CD4-positive, CD25-positive, alpha-beta regulatory T cell (primary cell): Measurements from ENCODE around the gene IMMP2L. TPM values are rescaled to one million over a fixed set of nuclear protein-coding genes. Genes with fewer than 3 reads are reported as not detected.

Experiments used
- ATAC-seq, 2 donors: fragments of 150-1000 bp; cut with Tn5 transposase; one replicate each; pipeline ENCODE4 v1.10.0; 2021; ENCODE audit warnings: low read depth in 2 of 2, moderate number of reproducible peaks in 2 of 2, moderate library complexity in 1 of 2
- DNase-seq, 3 donors: peaks; one replicate each; pipeline versions ENCODE4 v3.0.0 to v3.0.0-alpha.2; 2012 to 2022; ENCODE audit warnings: mixed read lengths in 1 of 3
- H3K27ac ChIP-seq: one replicate; pipeline ENCODE4 v1.7.0; 2013; ENCODE audit warnings: mild to moderate bottlenecking, low read length; ENCODE audit not compliant: insufficient read depth, poor library complexity, severe bottlenecking
- H3K27me3 ChIP-seq: one replicate; pipeline ENCODE4 v1.7.0; 2013; ENCODE audit warnings: low read length; ENCODE audit not compliant: control insufficient read depth, insufficient read depth
- H3K36me3 ChIP-seq: one replicate; pipeline ENCODE4 v1.7.0; 2013; ENCODE audit warnings: mild to moderate bottlenecking, low read length, moderate library complexity; ENCODE audit not compliant: control insufficient read depth, insufficient read depth
- H3K4me1 ChIP-seq: 2 replicates; pipeline ENCODE4 v1.7.0; 2013; ENCODE audit warnings: mild to moderate bottlenecking, low read length; ENCODE audit not compliant: insufficient read depth, control insufficient read depth, poor library complexity, severe bottlenecking
- H3K4me3 ChIP-seq: one replicate; pipeline ENCODE4 v1.7.0; 2013; ENCODE audit warnings: low read depth, mild to moderate bottlenecking, low read length, moderate library complexity
- H3K9me3 ChIP-seq, 2 experiments: 1 replicate in 1 of 2; 2 replicates in 1 of 2; pipeline ENCODE4 v1.7.0; 2013; ENCODE audit warnings: low read length in 2 of 2, mild to moderate bottlenecking in 1 of 2, moderate library complexity in 1 of 2; ENCODE audit not compliant: control insufficient read depth in 2 of 2
- H3K27ac Mint-ChIP-seq, 3 donors: one replicate each; pipeline ENCODE4 v1.8.0; 2020 to 2022; ENCODE audit warnings: mild to moderate bottlenecking in 3 of 3, mixed read lengths in 3 of 3, moderate library complexity in 2 of 3
- H3K27me3 Mint-ChIP-seq: one replicate; pipeline ENCODE4 v1.8.0; 2022; ENCODE audit warnings: mild to moderate bottlenecking, mixed read lengths
- H3K36me3 Mint-ChIP-seq: one replicate; pipeline ENCODE4 v1.8.0; 2020; ENCODE audit warnings: mixed read lengths
- H3K4me1 Mint-ChIP-seq, 4 donors: one replicate each; pipeline ENCODE4 v1.8.0; 2020 to 2022; ENCODE audit warnings: mixed read lengths in 4 of 4, mild to moderate bottlenecking in 1 of 4
- H3K4me3 Mint-ChIP-seq, 4 donors: one replicate each; pipeline ENCODE4 v1.8.0; 2020 to 2022; ENCODE audit warnings: mild to moderate bottlenecking in 4 of 4, mixed read lengths in 4 of 4, moderate library complexity in 3 of 4
- H3K9me3 Mint-ChIP-seq, 7 donors: one replicate each; pipeline ENCODE4 v1.8.0; 2020 to 2022; ENCODE audit warnings: mixed read lengths in 7 of 7, mild to moderate bottlenecking in 3 of 7, moderate library complexity in 2 of 7
- polyA plus RNA-seq, 4 donors: library from polyadenylated mRNA; unstranded; fragments of 300-500 nt; fragmentation: Illumina TruSeq; gene quantifications; one replicate each; pipeline ENCODE4 v1.2.3, GENCODE V29; 2021
- total RNA-seq: library from RNA; stranded (reverse); gene quantifications from one replicate; pipeline ENCODE4 v1.2.3, GENCODE V29; 2022

IMMP2L gene
- total and polyA plus RNA-seq, 5 donors from 2014 or later: 8.9 to 23.8 (median 17.1) TPM

GRCh38 chr7:110762546-110763225 is 799.6 kb downstream of the IMMP2L start:
- H3K4me1 Mint-ChIP-seq: no peaks in the 10 kb centered on the region
- no peaks in the 10 kb centered on the region for H3K27me3 ChIP-seq
- H3K4me1 ChIP-seq: no peaks in the 10 kb centered on the region
- no peaks in the 10 kb centered on the region for H3K27me3 Mint-ChIP-seq
- H3K4me3 ChIP-seq: no peak overlapping the region
- H3K36me3 ChIP-seq: no peaks in the 10 kb centered on the region
- H3K9me3 Mint-ChIP-seq: no peaks in the 10 kb centered on the region
- H3K36me3 Mint-ChIP-seq: no peaks in the 10 kb centered on the region
- H3K27ac Mint-ChIP-seq: no peak overlapping the region
- H3K4me3 Mint-ChIP-seq: no peak overlapping the region
- DNase-seq (no peak), ATAC-seq (no peak)
- H3K27ac ChIP-seq: no peak overlapping the region
- H3K9me3 ChIP-seq: no peaks in the 10 kb centered on the region

GRCh38 chr7:110760341-110760740 is 802.0 kb downstream of the IMMP2L start:
- Histone ChIP-seq H3K4me3 (no peak overlapping the region), H3K36me3 (no peaks in the 10 kb centered on the region), H3K9me3 (no peaks in the 10 kb centered on the region), H3K27me3 (no peaks in the 10 kb centered on the region), H3K4me1 (no peaks in the 10 kb centered on the region), H3K27ac (no peak overlapping the region)
- H3K27ac Mint-ChIP-seq: no peak overlapping the region
- no peaks in the 10 kb centered on the region for H3K4me1 Mint-ChIP-seq
- ATAC-seq (no peak), DNase-seq (no peak)
- no peak overlapping the region for H3K4me3 Mint-ChIP-seq
- H3K36me3 Mint-ChIP-seq: no peaks in the 10 kb centered on the region
- H3K27me3 Mint-ChIP-seq: no peaks in the 10 kb centered on the region
- H3K9me3 Mint-ChIP-seq: no peaks in the 10 kb centered on the region

GRCh38 chr7:110759069-110759468 is 803.2 kb downstream of the IMMP2L start:
- H3K4me1 ChIP-seq: no peaks in the 10 kb centered on the region
- Mint-ChIP-seq H3K27ac (no peak overlapping the region), H3K27me3 (no peaks in the 10 kb centered on the region), H3K9me3 (no peaks in the 10 kb centered on the region), H3K4me3 (no peak overlapping the region), H3K36me3 (no peaks in the 10 kb centered on the region), H3K4me1 (no peaks in the 10 kb centered on the region)
- no peak overlapping the region for H3K27ac ChIP-seq
- H3K27me3 ChIP-seq: no peaks in the 10 kb centered on the region
- no peak for ATAC-seq
- DNase-seq: no peak
- H3K4me3 ChIP-seq: no peak overlapping the region
- H3K36me3 ChIP-seq: no peaks in the 10 kb centered on the region
- no peaks in the 10 kb centered on the region for H3K9me3 ChIP-seq

DNA sequence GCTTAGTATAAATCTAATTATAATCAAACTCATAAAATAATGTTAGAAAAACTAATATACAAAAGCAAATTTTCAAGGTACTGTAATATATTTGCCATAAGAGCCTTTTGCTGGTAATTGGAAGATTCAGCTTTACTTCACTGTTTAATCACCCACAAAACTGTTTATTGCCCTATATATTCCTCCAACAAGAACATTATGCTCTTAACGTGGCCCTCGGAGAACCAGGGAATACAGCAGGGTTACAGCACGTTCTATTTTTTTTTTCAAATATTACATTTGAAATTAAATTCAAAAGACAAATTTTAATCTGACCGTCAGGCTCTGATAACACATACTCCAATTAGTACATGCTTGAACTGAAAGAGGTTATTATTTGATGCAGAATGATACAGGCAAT is 807.6 kb downstream of the IMMP2L start:
- Mint-ChIP-seq H3K4me3 (no peak overlapping the region), H3K4me1 (no peaks in the 10 kb centered on the region), H3K27ac (no peak overlapping the region), H3K36me3 (no peaks in the 10 kb centered on the region), H3K27me3 (no peaks in the 10 kb centered on the region), H3K9me3 (no peaks in the 10 kb centered on the region)
- H3K4me3 ChIP-seq: no peak overlapping the region
- no peaks in the 10 kb centered on the region for H3K4me1 ChIP-seq
- H3K36me3 ChIP-seq: no peaks in the 10 kb centered on the region
- ATAC-seq: no peak
- no peak overlapping the region for H3K27ac ChIP-seq
- no peaks in the 10 kb centered on the region for H3K27me3 ChIP-seq
- no peaks in the 10 kb centered on the region for H3K9me3 ChIP-seq
- DNase-seq: no peak

DNA sequence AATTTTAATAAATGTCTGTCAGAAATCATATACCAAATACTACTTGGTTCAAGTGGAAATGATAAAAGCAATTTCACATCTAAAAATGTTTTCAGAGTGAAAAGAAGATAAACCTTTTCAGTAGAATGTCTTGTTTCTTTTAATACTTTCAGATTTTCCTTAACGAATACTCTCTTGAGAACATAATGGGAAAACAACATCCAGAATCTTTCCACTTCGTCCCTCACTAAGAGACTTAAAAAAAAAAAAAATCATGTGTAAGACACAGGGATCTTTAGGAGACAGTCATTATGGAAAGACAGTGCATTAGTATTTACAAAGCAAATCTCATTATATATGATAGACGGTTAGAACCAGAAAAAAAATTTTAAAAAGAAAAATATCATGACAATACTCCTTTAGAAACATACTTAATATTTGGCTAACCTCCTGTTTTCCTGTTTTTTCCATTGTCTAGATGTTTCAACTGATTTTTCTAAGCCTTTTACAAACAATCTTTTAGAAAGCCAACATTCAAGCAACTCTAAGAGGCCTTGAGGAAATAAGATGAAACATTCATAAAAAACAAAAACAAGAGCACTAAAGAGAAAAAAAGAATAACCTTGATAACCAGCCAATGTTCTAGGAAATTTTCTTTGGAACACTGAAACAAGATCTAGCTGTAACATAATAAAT is 811.2 kb downstream of the IMMP2L start:
- H3K36me3 ChIP-seq: no peaks in the 10 kb centered on the region
- DNase-seq: no peak
- no peaks in the 10 kb centered on the region for H3K27me3 ChIP-seq
- H3K4me3 ChIP-seq: no peak overlapping the region
- H3K27me3 Mint-ChIP-seq: no peaks in the 10 kb centered on the region
- no peak overlapping the region for H3K4me3 Mint-ChIP-seq
- no peak overlapping the region for H3K27ac ChIP-seq
- H3K4me1 Mint-ChIP-seq: no peaks in the 10 kb centered on the region
- H3K9me3 Mint-ChIP-seq: peaks cover 0 to 14% (median 4%) of the 10 kb centered on the region in 7 donors
- ATAC-seq: no peak
- H3K27ac Mint-ChIP-seq: no peak overlapping the region
- H3K4me1 ChIP-seq: no peaks in the 10 kb centered on the region
- H3K9me3 ChIP-seq: no peaks in the 10 kb centered on the region
- H3K36me3 Mint-ChIP-seq: no peaks in the 10 kb centered on the region

DNA sequence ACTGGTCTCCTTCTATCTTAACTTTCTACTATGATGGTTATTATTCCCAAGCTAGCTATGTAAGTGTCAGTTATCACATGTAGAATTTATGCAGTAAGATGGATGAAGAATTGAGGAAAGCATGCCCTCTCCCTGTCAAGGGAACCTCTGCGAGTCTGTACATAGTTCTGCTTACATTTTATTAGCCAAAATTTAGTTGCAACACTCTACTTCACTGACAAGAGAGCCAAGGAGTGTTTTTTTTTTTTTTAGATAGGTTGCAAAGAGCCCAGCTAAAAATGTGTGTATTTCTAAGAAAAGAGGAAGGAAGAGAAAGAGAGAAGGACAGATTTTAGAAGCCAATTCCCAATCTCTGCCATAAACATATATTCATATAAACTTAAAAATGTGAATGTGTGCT is 829.1 kb downstream of the IMMP2L start:
- Mint-ChIP-seq H3K4me1 (no peaks in the 10 kb centered on the region), H3K27me3 (no peaks in the 10 kb centered on the region), H3K36me3 (peaks cover 3% of the 10 kb centered on the region), H3K9me3 (peaks cover 0 to 3% (median 0%) of the 10 kb centered on the region in 7 donors), H3K4me3 (no peak overlapping the region), H3K27ac (no peak overlapping the region)
- Histone ChIP-seq H3K4me1 (no peaks in the 10 kb centered on the region), H3K9me3 (no peaks in the 10 kb centered on the region), H3K36me3 (no peaks in the 10 kb centered on the region), H3K4me3 (no peak overlapping the region), H3K27ac (no peak overlapping the region), H3K27me3 (no peaks in the 10 kb centered on the region)
- DNase-seq (no peak), ATAC-seq (no peak)

DNA sequence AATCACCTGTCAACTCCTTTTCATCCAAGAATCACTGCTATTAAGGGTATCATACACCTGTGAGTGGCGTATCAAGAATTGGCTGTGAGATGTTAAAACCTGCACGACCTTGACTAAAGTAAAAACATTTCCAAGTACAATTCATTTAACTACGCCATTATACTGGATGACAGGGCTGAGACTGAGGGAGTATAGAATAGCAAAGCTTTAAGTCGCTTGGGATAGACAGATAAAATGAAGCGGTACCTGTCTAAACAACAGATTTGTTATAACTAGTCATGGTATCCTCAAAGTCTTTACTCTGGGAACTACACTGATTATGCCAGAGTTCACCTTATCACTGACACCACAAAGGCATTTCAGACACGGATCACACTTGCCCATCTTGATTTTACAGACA is 837.5 kb downstream of the IMMP2L start:
- no peak overlapping the region for H3K27ac Mint-ChIP-seq
- H3K9me3 Mint-ChIP-seq: peaks cover 0 to 3% (median 0%) of the 10 kb centered on the region in 7 donors
- H3K36me3 Mint-ChIP-seq: peaks cover 4% of the 10 kb centered on the region
- Histone ChIP-seq H3K36me3 (no peaks in the 10 kb centered on the region), H3K4me3 (no peak overlapping the region), H3K27ac (no peak overlapping the region), H3K9me3 (no peaks in the 10 kb centered on the region), H3K4me1 (no peaks in the 10 kb centered on the region), H3K27me3 (no peaks in the 10 kb centered on the region)
- ATAC-seq (no peak), DNase-seq (no peak)
- no peaks in the 10 kb centered on the region for H3K4me1 Mint-ChIP-seq
- H3K27me3 Mint-ChIP-seq: no peaks in the 10 kb centered on the region
- H3K4me3 Mint-ChIP-seq: no peak overlapping the region

DNA sequence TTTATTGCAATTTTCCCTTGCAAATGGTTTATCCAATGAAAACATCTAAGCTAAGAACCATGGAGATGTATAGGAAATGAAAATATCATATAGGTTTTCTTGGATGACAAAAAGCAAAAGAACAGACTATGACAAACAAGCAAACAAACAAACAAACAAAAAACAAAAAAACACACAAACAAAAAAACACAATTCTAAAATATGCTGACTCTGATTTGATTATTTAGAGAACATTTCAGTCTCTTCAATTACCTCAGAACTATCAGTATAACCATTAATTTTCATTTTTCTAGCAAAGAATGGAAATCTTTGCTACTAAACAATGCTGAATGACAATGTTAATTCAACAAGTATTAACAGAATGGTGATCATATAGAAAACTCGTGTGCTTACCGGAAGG is 840.9 kb downstream of the IMMP2L start:
- DNase-seq (no peak), ATAC-seq (no peak)
- Mint-ChIP-seq H3K36me3 (peaks cover 9% of the 10 kb centered on the region), H3K4me1 (no peaks in the 10 kb centered on the region), H3K27ac (no peak overlapping the region), H3K27me3 (no peaks in the 10 kb centered on the region), H3K4me3 (no peak overlapping the region), H3K9me3 (peaks cover 0 to 6% (median 4%) of the 10 kb centered on the region in 7 donors)
- Histone ChIP-seq H3K36me3 (no peaks in the 10 kb centered on the region), H3K9me3 (no peaks in the 10 kb centered on the region), H3K27me3 (no peaks in the 10 kb centered on the region), H3K27ac (no peak overlapping the region), H3K4me3 (no peak overlapping the region), H3K4me1 (no peaks in the 10 kb centered on the region)
